Measurements from ENCODE around the gene PLD1.

Gene PLD1

GRCh38 chr3:171830518-171830875 lies 20.2 kb upstream of the PLD1 start:
- TF ChIP-seq, protein P1, sequence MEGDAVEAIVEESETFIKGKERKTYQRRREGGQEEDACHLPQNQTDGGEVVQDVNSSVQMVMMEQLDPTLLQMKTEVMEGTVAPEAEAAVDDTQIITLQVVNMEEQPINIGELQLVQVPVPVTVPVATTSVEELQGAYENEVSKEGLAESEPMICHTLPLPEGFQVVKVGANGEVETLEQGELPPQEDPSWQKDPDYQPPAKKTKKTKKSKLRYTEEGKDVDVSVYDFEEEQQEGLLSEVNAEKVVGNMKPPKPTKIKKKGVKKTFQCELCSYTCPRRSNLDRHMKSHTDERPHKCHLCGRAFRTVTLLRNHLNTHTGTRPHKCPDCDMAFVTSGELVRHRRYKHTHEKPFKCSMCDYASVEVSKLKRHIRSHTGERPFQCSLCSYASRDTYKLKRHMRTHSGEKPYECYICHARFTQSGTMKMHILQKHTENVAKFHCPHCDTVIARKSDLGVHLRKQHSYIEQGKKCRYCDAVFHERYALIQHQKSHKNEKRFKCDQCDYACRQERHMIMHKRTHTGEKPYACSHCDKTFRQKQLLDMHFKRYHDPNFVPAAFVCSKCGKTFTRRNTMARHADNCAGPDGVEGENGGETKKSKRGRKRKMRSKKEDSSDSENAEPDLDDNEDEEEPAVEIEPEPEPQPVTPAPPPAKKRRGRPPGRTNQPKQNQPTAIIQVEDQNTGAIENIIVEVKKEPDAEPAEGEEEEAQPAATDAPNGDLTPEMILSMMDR (IDR thresholded peaks at IDR 0.05; ENCODE audit: low read depth, low read length) = no peak
- DNase-seq (ENCODE audit: extremely low read depth, low read depth) = no peak

DNA sequence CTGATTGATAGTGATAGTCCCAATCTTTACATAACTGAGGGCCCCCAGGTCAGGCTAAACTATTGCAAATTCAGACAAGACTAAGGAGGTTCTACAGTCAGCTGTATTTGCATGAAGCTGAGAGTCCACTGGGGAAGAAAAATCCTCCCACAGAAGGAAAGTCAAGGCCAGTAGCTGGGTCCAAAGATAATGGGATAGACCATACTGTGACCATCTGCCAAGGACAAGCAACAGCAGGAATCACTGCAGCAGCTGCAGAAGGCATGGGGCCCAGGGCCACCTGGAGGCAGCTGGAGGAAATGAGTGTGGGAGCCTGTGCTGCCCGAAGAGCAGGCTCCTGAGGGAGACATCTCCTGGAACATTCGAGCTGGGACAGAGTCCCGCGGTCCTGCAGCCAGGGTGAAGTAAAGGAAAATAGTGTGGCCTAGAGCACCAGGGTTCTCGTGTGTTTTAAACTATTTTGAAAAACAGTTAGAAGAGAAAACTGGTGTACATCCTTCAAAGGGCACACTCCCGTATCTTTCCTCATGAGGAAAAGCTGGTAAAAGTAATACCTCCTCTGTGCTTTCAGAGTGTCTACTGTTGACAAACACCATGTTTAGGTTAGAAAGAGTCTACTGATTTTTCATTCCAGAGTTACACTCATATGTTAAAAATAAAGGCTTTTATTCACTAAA lies 19.7 kb upstream of the PLD1 start:
- TF ChIP-seq, protein P1 (IDR thresholded peaks at IDR 0.05; ENCODE audit: low read depth, low read length) = peak; percentile 75
- DNase-seq (ENCODE audit: extremely low read depth, low read depth) = no peak

DNA sequence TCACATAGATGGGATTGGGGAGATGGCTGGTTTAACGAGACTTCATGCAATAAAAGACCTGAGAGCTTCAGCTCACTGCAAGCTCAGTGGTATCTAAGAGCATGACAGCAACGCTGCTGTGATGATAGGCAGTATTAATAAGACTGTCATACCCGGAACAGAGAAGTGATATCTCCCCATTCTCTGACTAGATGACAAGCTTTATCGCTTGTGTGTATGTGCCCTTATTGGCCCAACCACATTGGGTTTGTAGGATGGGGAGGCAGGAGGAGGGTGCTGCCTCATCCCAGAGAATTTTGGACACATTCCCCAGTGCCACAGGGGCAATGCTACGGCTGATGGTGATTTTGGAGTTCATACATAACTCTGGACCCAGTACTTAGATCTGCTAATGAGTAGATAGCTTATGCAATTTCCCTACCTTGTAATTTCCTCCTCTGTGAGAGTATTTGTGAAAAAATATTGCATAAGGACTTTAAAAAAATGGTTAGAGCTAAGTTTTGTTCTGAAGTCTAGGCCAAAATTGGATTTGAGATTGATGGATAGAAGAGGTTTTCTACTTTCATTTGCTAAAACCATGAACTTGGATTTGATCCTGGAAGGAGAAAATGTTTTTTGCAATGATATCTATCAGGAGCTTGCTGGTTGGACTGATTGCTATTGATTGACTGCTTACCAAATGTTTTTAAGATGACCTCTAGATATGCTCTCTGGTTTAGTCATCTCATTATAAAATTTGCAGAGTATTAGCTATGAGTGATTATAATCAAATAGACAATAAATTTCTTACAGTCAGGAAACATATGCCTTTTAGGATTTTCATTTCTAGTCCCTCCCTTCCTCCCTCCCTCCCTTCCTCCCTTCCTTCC lies 18.9 kb upstream of the PLD1 start:
- no peak for DNase-seq (ENCODE audit: extremely low read depth, low read depth)
- TF ChIP-seq, protein P1 (IDR thresholded peaks at IDR 0.05; ENCODE audit: low read depth, low read length) = no peak

DNA sequence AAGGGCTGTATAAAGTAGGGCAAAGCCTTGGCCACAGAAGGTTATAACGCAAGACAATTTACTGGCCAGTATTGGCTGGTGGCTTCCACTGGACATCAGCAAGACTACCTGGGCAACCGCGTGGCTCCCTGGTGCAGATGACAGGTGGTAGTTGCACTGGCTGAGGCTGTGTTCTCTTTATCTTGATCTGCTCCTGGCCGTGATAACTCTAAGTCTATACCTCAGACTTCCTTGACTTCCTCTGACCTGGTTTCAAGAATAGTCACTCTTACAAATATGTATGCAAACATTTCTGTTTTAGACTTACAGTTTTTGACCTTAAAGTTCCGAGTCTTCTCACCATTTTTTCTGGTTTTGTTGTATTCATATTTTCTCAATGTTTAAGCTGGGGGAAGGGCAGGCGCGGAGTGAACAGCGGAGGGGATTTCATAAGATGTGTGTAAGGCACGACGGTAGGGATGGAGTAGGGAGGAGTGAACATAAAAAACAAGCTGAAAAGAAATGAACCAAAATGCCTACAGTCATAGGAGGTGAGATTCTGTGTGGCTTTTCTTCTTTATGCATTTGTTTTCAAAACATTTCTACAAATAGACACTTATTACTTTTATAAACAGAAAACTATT lies 17.7 kb upstream of the PLD1 start:
- no peak for DNase-seq (ENCODE audit: extremely low read depth, low read depth)
- TF ChIP-seq, protein P1 (IDR thresholded peaks at IDR 0.05; ENCODE audit: low read depth, low read length) = no peak

- TF ChIP-seq, protein P1 (IDR thresholded peaks at IDR 0.05; ENCODE audit: low read depth, low read length) = no peak
- no peak for DNase-seq (ENCODE audit: extremely low read depth, low read depth)
Observed at GRCh38 chr3:171827385-171827784, 17.1 kb upstream of the PLD1 start.

DNA sequence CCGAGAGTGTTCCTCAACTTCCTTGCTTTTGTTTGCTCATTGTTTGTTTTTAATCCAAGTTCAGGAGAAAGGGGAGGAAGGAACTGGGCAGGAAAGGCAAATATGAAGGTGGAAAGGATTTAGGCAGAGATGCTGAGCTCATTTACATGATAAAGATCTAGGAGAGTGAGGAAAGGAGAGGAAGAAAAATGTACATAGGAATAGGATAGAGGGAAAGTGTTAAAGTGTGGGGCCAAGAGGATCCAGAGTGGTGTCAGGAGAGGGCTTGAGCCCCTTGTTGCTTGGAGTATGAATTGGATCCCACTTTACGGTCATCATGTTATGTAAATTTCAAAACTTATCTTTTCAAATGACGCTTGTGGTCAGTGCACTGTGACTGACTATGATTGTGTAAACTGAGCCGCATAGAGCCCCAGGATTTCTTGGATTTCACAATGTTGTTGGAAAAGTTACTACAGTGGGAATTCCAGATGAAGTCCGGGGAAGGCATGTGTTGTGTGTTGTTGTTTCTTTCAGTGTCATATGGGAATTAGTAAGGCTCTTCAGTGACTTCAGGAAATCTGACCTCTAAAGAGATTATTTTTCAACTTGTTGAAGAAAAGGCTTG lies 15.0 kb upstream of the PLD1 start:
- DNase-seq (ENCODE audit: extremely low read depth, low read depth) = peak; percentile 88
- TF ChIP-seq, protein P1 (IDR thresholded peaks at IDR 0.05; ENCODE audit: low read depth, low read length) = no peak
